Thoracic aorta (tissue), 2 donors: ENCODE data around the gene ZNF66. TPM values are rescaled to one million over a fixed set of nuclear protein-coding genes. Genes with fewer than 3 reads are reported as not detected.
A peak's percentile ranks its signal among the peaks of the same experiment; 100 is the strongest.
"Not testable (repeated sequence)": the region's sequence is repeated elsewhere in the genome, so short reads cannot be mapped to it uniquely, and the experiment has no call there.

Experiments
- ATAC-seq: fragments of 150-250 bp; one replicate; pipeline ENCODE4 v1.8.0; 2017; ENCODE audit warnings: low read depth; ENCODE audit not compliant: insufficient number of reproducible peaks, low FRiP score
- DNase-seq: peaks from one replicate; pipeline ENCODE4 v3.0.0-alpha.2; 2020; ENCODE audit warnings: low spot score
- H3K27ac ChIP-seq, 2 donors: fragments of 200-600 bp; sonication (generic); 1 replicate in 1 of 2; 2 replicates in 1 of 2; pipeline ENCODE4 v1.5.1; 2016; ENCODE audit warnings: mild to moderate bottlenecking in 2 of 2, moderate library complexity in 2 of 2
- H3K27me3 ChIP-seq: fragments of 200-600 bp; sonication (generic); replicated peaks from 2 replicates; pipeline ENCODE4 v1.6.0; 2016; ENCODE audit warnings: mild to moderate bottlenecking; ENCODE audit not compliant: insufficient read depth
- H3K36me3 ChIP-seq: fragments of 200-600 bp; sonication (generic); one replicate; pipeline ENCODE4 v1.5.1; 2016
- H3K4me1 ChIP-seq, 2 donors: fragments of 200-600 bp; sonication (generic); 1 replicate in 1 of 2; 2 replicates in 1 of 2; pipeline versions ENCODE4 v1.5.1 to v1.6.0; 2016; ENCODE audit warnings: low read depth in 2 of 2, mild to moderate bottlenecking in 1 of 2; ENCODE audit not compliant: control insufficient read depth in 1 of 2
- H3K4me3 ChIP-seq: fragments of 200-600 bp; sonication (generic); 2 replicates; pipeline ENCODE4 v1.5.1; 2016; ENCODE audit warnings: mild to moderate bottlenecking
- H3K9me3 ChIP-seq: fragments of 200-600 bp; sonication (generic); 2 replicates; pipeline ENCODE4 v1.5.1; 2016
- total RNA-seq, 2 donors: library from RNA; depleted of rRNA; stranded (reverse); fragments of >200 nt; gene quantifications; one replicate each; pipeline versions ENCODE4 v1.1.0 to v1.2.3, GENCODE V29; 2016
- TF ChIP-seq, protein P1 (sequence below): fragments of 200-600 bp; sonication (generic); IDR thresholded peaks from one replicate; pipeline ENCODE4 v1.5.1; 2019; ENCODE audit warnings: antibody characterized with exemption

ZNF66 gene
- 1 to 10 TPM in 1 of 2 donors, under 1 TPM in 1; 0.41 to 5.7 TPM for total RNA-seq

DNA sequence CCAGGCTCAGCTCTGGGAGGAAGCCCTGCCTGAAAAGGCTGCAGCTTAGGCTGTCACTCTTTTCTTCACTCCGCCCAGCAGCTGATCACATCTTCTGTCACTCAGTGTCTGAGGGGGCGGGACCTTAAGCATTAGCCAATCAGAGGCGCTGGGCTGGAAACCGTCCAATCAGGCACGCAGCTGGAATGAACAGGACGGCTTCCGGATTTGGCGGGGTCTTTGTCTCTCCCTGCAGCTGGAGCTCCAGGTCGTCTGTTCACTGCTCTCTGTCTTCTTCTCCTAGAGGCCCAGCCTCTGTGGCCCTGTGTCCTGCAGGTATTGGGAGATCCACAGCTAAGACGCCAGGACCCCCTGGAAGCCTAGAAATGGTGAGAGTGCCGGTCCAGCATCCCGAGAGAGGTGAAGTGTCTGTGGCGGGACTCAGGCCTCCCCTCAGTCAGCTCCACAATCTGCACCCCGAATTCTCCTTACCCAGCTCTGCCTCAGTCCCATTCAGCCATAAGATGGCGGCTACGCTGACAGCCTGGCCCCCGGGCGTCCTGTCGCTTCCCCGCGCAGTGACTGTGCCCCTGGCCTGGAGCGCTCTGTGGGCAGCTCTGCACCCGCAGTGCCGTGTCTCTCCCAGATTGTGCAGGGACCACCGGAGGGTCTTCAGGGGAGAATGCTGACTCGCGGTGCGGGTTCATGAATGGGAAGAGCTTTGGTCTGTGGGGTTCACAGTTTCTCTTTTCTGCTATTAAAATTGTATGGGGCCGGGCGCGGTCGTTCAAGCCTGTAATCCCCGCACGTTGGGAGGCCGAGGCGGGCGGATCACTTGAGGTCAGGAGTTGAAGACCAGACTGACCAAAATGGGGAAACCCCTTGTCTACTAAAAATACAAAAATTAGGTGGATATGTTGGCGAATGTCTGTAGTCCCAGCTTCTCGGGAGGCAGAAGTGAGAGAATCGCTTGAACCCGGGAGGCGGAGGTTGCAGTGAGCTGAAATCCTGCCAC, at the start of gene ZNF66:
Gene ZNF66 (plus strand): TSS at position 222 of the 994 bp plus-strand sequence. CDS start 144 bp downstream, at position 366.
- ATAC-seq (peak; percentile 98), DNase-seq (peak; percentile 93)
- Histone ChIP-seq H3K36me3 (no peaks in the 10 kb centered on the region), H3K27me3 (no peaks in the 10 kb centered on the region), H3K4me3 (peak within 1 kb of the TSS; percentile 95), H3K4me1 (peaks cover 0 to 7% of the 10 kb centered on the region in 2 donors), H3K9me3 (no peaks in the 10 kb centered on the region), H3K27ac (peak within 1 kb of the TSS in 1 of 2 donors; percentile 47)
- TF ChIP-seq, protein P1, sequence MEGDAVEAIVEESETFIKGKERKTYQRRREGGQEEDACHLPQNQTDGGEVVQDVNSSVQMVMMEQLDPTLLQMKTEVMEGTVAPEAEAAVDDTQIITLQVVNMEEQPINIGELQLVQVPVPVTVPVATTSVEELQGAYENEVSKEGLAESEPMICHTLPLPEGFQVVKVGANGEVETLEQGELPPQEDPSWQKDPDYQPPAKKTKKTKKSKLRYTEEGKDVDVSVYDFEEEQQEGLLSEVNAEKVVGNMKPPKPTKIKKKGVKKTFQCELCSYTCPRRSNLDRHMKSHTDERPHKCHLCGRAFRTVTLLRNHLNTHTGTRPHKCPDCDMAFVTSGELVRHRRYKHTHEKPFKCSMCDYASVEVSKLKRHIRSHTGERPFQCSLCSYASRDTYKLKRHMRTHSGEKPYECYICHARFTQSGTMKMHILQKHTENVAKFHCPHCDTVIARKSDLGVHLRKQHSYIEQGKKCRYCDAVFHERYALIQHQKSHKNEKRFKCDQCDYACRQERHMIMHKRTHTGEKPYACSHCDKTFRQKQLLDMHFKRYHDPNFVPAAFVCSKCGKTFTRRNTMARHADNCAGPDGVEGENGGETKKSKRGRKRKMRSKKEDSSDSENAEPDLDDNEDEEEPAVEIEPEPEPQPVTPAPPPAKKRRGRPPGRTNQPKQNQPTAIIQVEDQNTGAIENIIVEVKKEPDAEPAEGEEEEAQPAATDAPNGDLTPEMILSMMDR: no peak

DNA sequence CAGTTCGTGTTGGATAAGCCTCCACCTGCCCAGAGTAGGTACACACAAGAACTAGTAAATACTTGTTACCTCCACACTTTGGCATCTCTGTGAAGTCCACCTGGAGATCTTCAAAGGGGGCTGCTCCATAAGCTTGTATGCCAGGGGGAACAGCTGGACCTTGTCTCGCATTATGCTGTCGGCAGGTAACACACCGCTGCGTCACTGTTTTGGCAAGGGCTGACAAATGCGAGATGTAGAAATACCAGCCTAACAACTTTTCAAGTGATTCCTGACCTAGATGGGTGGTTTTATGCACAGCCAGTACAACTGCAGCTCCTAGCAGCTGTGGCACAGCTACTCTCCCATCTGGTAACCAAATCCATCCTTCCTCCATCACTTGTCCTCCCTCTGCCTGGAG, 25.9 kb upstream of the ZNF66 start:
- not testable (repeated sequence) for H3K9me3 ChIP-seq, H3K36me3 ChIP-seq, H3K27ac ChIP-seq, H3K4me3 ChIP-seq, ATAC-seq, H3K27me3 ChIP-seq, DNase-seq, H3K4me1 ChIP-seq

DNA sequence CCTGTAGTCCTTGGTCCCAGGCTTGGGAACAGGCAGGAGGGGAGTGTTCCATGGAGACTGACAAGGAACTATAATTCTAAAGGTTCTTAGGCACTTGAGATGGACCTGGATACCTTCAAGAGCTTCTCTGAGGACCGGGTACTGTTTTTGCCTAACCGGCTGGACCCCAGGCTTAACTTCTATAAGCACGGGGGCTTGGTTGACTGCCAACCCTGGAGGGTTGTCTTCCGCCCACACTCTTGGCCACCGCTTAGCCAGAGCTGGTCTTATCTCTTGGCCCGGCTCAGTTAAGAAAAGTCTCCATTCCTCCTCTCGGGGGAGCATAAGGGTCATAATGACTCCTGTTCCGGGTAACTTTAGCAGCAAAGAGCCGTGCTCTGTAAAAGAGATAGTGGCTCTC, 23.8 kb upstream of the ZNF66 start:
- not testable (repeated sequence) for H3K4me1 ChIP-seq, H3K4me3 ChIP-seq, H3K27me3 ChIP-seq, ATAC-seq, DNase-seq, H3K36me3 ChIP-seq, H3K27ac ChIP-seq, H3K9me3 ChIP-seq

DNA sequence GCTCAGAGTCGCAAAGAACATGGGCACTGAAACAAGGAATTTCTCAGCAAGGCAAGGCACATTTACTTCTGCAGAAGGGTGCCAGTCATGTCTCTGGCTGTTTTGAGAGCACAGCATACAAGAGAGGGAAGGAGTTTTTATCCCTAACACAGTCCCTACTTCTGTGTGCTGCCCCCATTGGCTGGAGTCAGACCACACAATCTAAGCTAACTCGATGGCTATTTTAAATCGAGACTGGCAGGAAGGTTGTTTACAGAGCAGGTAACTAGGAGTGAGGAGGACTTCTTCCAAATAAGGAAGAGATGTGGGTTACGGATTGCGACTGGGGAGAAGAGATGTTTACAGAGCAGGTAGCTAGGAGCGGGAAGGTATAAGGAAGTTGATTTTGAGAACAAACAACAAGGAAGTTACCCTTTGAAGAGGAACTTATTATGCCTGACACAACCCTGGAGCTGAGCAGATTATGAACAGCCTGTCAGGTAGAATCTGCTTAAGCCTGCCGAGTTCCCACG, 6.8 kb upstream of the ZNF66 start:
- H3K27me3 ChIP-seq, H3K4me1 ChIP-seq, DNase-seq, H3K36me3 ChIP-seq, H3K27ac ChIP-seq, H3K9me3 ChIP-seq, H3K4me3 ChIP-seq, ATAC-seq: not testable (repeated sequence)

DNA sequence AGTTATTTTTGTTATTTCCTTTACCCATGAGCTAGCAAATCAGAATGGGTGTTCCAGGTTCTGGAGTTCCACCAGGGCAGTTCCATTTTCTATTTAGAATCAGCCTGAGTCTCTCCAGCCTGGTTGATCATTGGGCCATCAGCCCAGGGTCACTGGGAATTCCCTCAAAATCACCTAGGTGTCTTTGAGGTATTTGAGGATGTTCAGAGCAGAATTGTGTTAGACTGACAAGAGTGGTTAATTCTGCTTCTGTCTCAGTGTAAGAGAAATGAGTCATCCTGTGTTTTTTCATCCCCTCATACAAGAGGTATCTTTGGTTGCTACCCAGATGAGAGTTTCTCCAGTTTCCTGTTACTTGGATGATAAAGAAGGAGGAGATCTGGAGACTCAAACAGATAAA, 11.7 kb downstream of the ZNF66 start:
- Histone ChIP-seq H3K36me3 (peaks cover 4% of the 10 kb centered on the region), H3K27me3 (no peaks in the 10 kb centered on the region), H3K9me3 (no peaks in the 10 kb centered on the region), H3K27ac (no peak overlapping the region), H3K4me3 (no peak overlapping the region), H3K4me1 (no peaks in the 10 kb centered on the region)
- TF ChIP-seq, protein P1: no peak
- no peak for DNase-seq
- ATAC-seq: no peak

DNA sequence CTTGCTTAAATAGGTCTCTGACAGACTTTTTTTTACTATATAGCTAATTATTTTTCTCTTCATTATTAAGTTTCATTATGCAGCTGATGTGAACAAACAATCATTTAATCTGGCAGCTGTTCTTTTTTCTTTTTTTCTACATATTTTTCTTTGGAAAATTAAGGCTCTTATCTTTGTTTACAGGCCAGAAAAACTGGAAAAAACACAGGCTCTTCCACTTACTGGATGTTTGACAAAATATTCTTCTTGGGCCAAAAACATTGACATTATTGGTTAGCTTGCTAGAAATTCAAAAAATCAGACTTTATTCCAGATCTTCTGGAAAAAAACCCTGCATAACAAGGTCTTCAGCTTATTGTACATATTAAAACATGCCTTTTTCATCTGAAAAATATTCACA, 15.7 kb downstream of the ZNF66 start:
- Histone ChIP-seq H3K36me3 (peaks cover 9% of the 10 kb centered on the region), H3K4me1 (no peaks in the 10 kb centered on the region), H3K27ac (no peak overlapping the region), H3K27me3 (no peaks in the 10 kb centered on the region), H3K4me3 (no peak overlapping the region), H3K9me3 (no peaks in the 10 kb centered on the region)
- no peak for ATAC-seq
- TF ChIP-seq, protein P1: no peak
- DNase-seq: no peak

DNA sequence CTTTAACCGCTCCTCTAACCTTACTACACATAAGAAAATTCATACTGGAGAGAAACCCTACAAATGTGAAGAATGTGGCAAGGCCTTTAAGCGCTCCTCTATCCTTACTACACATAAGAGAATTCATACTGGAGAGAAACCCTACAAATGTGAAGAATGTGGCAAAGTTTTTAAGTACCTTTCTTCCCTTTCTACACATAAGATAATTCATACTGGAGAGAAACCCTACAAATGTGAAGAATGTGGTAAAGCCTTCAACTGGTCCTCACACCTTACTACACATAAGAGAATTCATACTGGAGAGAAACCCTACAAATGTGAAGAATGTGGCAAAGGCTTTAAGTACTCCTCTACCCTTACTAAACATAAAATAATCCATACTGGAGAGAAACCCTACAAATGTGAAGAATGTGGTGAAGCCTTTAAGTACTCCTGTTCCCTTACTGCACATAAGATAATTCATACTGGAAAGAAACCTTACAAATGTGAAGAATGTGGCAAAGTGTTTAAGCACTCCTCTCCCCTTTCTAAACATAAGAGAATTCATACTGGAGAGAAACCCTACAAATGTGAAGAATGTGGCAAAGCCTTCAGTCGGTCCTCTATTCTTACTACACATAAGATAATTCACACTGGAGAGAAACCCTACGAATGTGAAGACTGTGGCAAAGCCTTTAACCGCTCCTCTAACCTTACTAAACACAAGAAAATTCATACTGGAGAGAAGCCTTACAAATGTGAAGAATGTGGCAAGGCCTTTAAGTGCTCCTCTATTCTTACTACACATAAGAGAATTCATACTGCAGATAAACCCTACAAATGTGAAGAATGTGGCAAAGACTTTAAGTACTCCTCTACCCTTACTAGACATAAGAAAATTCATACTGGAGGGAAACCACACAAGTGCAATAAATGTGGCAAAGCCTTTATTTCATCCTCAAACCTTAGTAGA, 30.5 kb downstream of the ZNF66 start:
- not testable (repeated sequence) for ATAC-seq, H3K27me3 ChIP-seq, H3K27ac ChIP-seq, H3K4me1 ChIP-seq, DNase-seq
- Histone ChIP-seq H3K36me3 (peaks cover 15% of the 10 kb centered on the region), H3K4me3 (peak overlapping the region; percentile 25), H3K9me3 (peaks cover 77% of the 10 kb centered on the region)
